GM12878 (cell line): Measurements from ENCODE around the gene OMP. TPM values are rescaled to one million over a fixed set of nuclear protein-coding genes. Genes with fewer than 3 reads are reported as not detected.

Experiments used
- ATAC-seq: fragments of 200-7000 bp; cut with Tn5 transposase; 3 replicates; pipeline ENCODE4 v1.9.1; 2020; ENCODE audit warnings: mild to moderate bottlenecking, moderate library complexity
- BruUV-seq: library from RNA; stranded (reverse); fragments of 400-500 nt; replicated peaks from 2 replicates; lab custom pipeline; 2021; lab: Mats Ljungman, UMichigan
- CTCF ChIA-PET: fragments of 300-600 bp; sonication (Branson Sonifier 250); formaldehyde crosslinking; extraction: SDS; loops from one replicate; lab custom pipeline; 2021; ENCODE audit warnings: inconsistent platforms; lab: Yijun Ruan, JAX
- POLR2A ChIA-PET: fragments of 350-600 bp; formaldehyde crosslinking; extraction: SDS; loops from one replicate; lab custom pipeline; 2021; ENCODE audit warnings: inconsistent platforms; lab: Charles Lee
- RAD21 ChIA-PET: fragments of 300-600 bp; sonication (Branson Sonifier 250); formaldehyde crosslinking; loops from one replicate; lab custom pipeline; 2023; ENCODE audit warnings: antibody characterized with exemption; ENCODE audit not compliant: unreplicated experiment; lab: Charles Lee
- SMC1A ChIA-PET: fragments of 300-600 bp; sonication (Branson Sonifier 250); formaldehyde crosslinking; loops from one replicate; lab custom pipeline; 2023; ENCODE audit not compliant: unreplicated experiment, uncharacterized antibody; lab: Charles Lee
- DNase-seq: peaks from one replicate; pipeline ENCODE4 v3.0.0-alpha.2; 2011; ENCODE audit warnings: low read depth, low spot score
- FAIRE-seq: peaks from 3 replicates; lab custom pipeline; 2011; peaks lifted over from hg19 to GRCh38; lab: Jason Lieb, UNC
- H2AFZ ChIP-seq: 2 replicates; pipeline ENCODE4 v1.6.0; 2011; ENCODE audit warnings: low read depth, low read length, control low read depth; ENCODE audit not compliant: control insufficient read depth
- H3K27ac ChIP-seq: 2 replicates; pipeline ENCODE4 v1.5.1; 2011; ENCODE audit warnings: control low read depth; ENCODE audit not compliant: control insufficient read depth, insufficient read depth
- H3K27me3 ChIP-seq, 2 experiments: replicated peaks in 1 of 2; 2 replicates each; pipeline versions ENCODE4 v1.6.0 to v1.6.1; 2011; ENCODE audit warnings: low read length in 1 of 2; ENCODE audit not compliant: control insufficient read depth in 2 of 2, insufficient read depth in 2 of 2
- H3K36me3 ChIP-seq, 2 experiments: 2 replicates each; pipeline ENCODE4 v1.5.1; 2011; ENCODE audit warnings: low read length in 1 of 2; ENCODE audit not compliant: control insufficient read depth in 2 of 2, insufficient read depth in 2 of 2
- H3K4me1 ChIP-seq: 2 replicates; pipeline ENCODE4 v1.6.1; 2011; ENCODE audit warnings: mild to moderate bottlenecking, low read length, moderate library complexity, mixed read lengths; ENCODE audit not compliant: control insufficient read depth, insufficient read depth
- H3K4me2 ChIP-seq: 2 replicates; pipeline ENCODE4 v1.6.0; 2011; ENCODE audit warnings: control low read depth; ENCODE audit not compliant: control insufficient read depth, insufficient read depth
- H3K4me3 ChIP-seq: fragments of 200-600 bp; sonication (generic); 2 replicates; pipeline ENCODE4 v1.5.1; 2016
- H3K79me2 ChIP-seq: 2 replicates; pipeline ENCODE4 v1.6.0; 2011; ENCODE audit warnings: low read length; ENCODE audit not compliant: control insufficient read depth, insufficient read depth
- H3K9ac ChIP-seq: 2 replicates; pipeline ENCODE4 v1.8.0; 2011; ENCODE audit warnings: low read length, control low read depth, mixed read lengths; ENCODE audit not compliant: control insufficient read depth, insufficient read depth
- H3K9me3 ChIP-seq: replicated peaks from 3 replicates; pipeline ENCODE4 v1.5.1; 2011; ENCODE audit warnings: mild to moderate bottlenecking, low read length; ENCODE audit not compliant: control insufficient read depth, insufficient read depth
- H4K20me1 ChIP-seq: 2 replicates; pipeline ENCODE4 v1.6.0; 2011; ENCODE audit not compliant: control insufficient read depth, insufficient read depth
- ATF7 ChIP-seq: fragments of 450-650 bp; IDR thresholded peaks from 2 replicates; pipeline ENCODE4 v1.6.1; 2016; ENCODE audit warnings: low read depth, mild to moderate bottlenecking
- DPF2 ChIP-seq: fragments of 450-650 bp; IDR thresholded peaks from 2 replicates; pipeline ENCODE4 v1.6.1; 2017; ENCODE audit warnings: mild to moderate bottlenecking
- ESRRA ChIP-seq: IDR thresholded peaks from 2 replicates; pipeline ENCODE4 v1.6.1; 2012; ENCODE audit warnings: mild to moderate bottlenecking, low read length, improper control_type of control experiment
- RB1 ChIP-seq: fragments of 450-650 bp; formaldehyde crosslinking; IDR thresholded peaks from 2 replicates; pipeline ENCODE4 v1.6.1; 2017; ENCODE audit warnings: mild to moderate bottlenecking, borderline replicate concordance
- STAT3 ChIP-seq: IDR thresholded peaks from 2 replicates; pipeline ENCODE4 v1.6.1; 2011; ENCODE audit warnings: low read depth, low read length, improper control_type of control experiment
- WRNIP1 ChIP-seq: IDR thresholded peaks from 2 replicates; pipeline ENCODE4 v1.6.1; 2011; ENCODE audit warnings: low read depth, low read length, improper control_type of control experiment, borderline replicate concordance
- YY1 ChIP-seq: IDR thresholded peaks from 2 replicates; pipeline ENCODE4 v1.6.1; 2011; ENCODE audit warnings: low read depth, mild to moderate bottlenecking, low read length
- ZNF207 ChIP-seq: fragments of 450-650 bp; IDR thresholded peaks from 2 replicates; pipeline ENCODE4 v1.6.1; 2014; ENCODE audit warnings: antibody characterized with exemption, mild to moderate bottlenecking, borderline replicate concordance
- ZNF384 ChIP-seq: IDR thresholded peaks from 2 replicates; pipeline ENCODE4 v1.6.1; 2012; ENCODE audit warnings: low read depth, mild to moderate bottlenecking, low read length, improper control_type of control experiment, borderline replicate concordance
- WGBS: methylation state at CpG from one replicate; pipeline ENCODE4 v1.1.6; 2016; ENCODE audit warnings: low lambda C conversion rate; ENCODE audit not compliant: insufficient replicate concordance, insufficient coverage; ENCODE audit errors: missing lambda C conversion rate; 5-methylcytosine and 5-hydroxymethylcytosine counted together
- in situ Hi-C: fragments of 300-500 bp; cut with MboI; formaldehyde crosslinking; loops from 9 replicates; pipeline ENCODE4 v1.14.3; 2018; ENCODE audit warnings: mixed read lengths
- intact Hi-C: fragments of 100-400 bp; cut with micrococcal nuclease; formaldehyde crosslinking; loops from one replicate; pipeline ENCODE4 v1.14.2; 2022; ENCODE audit not compliant: unreplicated experiment
- polyA plus RNA-seq, 11 experiments: library from polyadenylated mRNA; depleted of rRNA in 4 of 11; unstranded in 6 of 11; stranded (reverse) in 5 of 11; fragments of >200 nt; fragmentation: Nextera tagmentation in 4 of 11; fragmentation: Illumina TruSeq in 1 of 11; extraction: Ambion mirVana in 4 of 11; extraction: Trizol in 1 of 11; gene quantifications; 1 replicate in 1 of 11; 2 replicates in 10 of 11; pipeline versions ENCODE4 v1.2.1 to v1.2.3, GENCODE V29; 2011 to 2016; ENCODE audit warnings: inconsistent platforms in 2 of 11, missing spikeins in 2 of 11, low read depth in 1 of 11
- total RNA-seq, 4 experiments: library from RNA; depleted of rRNA in 3 of 4; stranded (reverse); fragments of >200 nt in 3 of 4; fragmentation: Illumina TruSeq in 1 of 4; extraction: Trizol in 1 of 4; gene quantifications; 2 replicates each; pipeline versions ENCODE4 v1.2.1 to v1.2.3, GENCODE V29; 2013 to 2021
- TF ChIP-seq, protein P1 (sequence below): fragments of 450-650 bp; conservative IDR thresholded peaks from 2 replicates; pipeline ENCODE4 v1.6.1; 2017; ENCODE audit warnings: mild to moderate bottlenecking, moderate library complexity
- TF ChIP-seq, protein P2 (sequence below): IDR thresholded peaks from 2 replicates; pipeline ENCODE4 v1.6.1; 2012; ENCODE audit warnings: low read length, inconsistent platforms

OMP gene
- total and polyA plus RNA-seq, 10 of the 15 experiments (the other 5 are each of a cell fraction or from before 2014, with no cell fraction given), result not detected

DNA sequence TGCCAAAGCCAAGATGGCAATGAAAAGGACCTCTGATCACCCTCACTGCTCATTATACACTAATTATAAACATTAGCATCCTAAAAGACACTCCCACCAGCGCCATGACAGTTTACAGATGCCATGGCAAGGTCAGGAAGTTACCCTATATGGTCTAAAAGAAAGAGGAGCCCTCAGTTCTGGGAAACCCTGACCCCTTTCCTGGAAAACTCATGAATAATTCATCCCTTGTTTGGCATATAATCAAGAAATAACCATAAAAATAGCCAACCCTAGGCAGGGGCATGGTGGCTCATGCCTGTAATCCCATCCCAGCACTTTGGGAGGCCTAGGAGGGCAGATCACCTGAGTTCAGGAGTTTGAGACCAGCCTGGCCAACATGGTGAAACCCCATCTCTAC is 48.6 kb upstream of the OMP start:
- CTCF ChIA-PET, result interaction anchor here (1.4 to 1.5 kb wide), 2 partner anchors 25 to 37 kb away, joined by 3 to 4 read pairs; no protein-coding TSS in a partner anchor
- DNase-seq, result no peak
- no peak for FAIRE-seq
- ATAC-seq, result no peak
- POLR2A ChIA-PET, result no interaction called here
- Histone ChIP-seq H3K9me3 (peaks cover 2% of the 10 kb centered on the region; the same call in 1 of the 3 replicates), H3K36me3 (no peaks in the 10 kb centered on the region), H2AFZ (no peak overlapping the region), H4K20me1 (no peaks in the 10 kb centered on the region; the same call in 1 of the 2 replicates), H3K27me3 (no peaks in the 10 kb centered on the region), H3K4me3 (no peak overlapping the region), H3K9ac (no peak overlapping the region), H3K4me1 (no peaks in the 10 kb centered on the region), H3K4me2 (no peak overlapping the region), H3K79me2 (no peaks in the 10 kb centered on the region), H3K27ac (no peak overlapping the region)
- no peak for TF ChIP-seq YY1
- TF ChIP-seq DPF2, result no peak
- TF ChIP-seq ESRRA, result no peak
- TF ChIP-seq WRNIP1, result no peak
- TF ChIP-seq ATF7, result no peak
- TF ChIP-seq STAT3, result no peak
- TF ChIP-seq ZNF384, result no peak
- TF ChIP-seq, protein P1, sequence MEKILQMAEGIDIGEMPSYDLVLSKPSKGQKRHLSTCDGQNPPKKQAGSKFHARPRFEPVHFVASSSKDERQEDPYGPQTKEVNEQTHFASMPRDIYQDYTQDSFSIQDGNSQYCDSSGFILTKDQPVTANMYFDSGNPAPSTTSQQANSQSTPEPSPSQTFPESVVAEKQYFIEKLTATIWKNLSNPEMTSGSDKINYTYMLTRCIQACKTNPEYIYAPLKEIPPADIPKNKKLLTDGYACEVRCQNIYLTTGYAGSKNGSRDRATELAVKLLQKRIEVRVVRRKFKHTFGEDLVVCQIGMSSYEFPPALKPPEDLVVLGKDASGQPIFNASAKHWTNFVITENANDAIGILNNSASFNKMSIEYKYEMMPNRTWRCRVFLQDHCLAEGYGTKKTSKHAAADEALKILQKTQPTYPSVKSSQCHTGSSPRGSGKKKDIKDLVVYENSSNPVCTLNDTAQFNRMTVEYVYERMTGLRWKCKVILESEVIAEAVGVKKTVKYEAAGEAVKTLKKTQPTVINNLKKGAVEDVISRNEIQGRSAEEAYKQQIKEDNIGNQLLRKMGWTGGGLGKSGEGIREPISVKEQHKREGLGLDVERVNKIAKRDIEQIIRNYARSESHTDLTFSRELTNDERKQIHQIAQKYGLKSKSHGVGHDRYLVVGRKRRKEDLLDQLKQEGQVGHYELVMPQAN, result no peak
- TF ChIP-seq RB1, result no peak
- TF ChIP-seq, protein P2, sequence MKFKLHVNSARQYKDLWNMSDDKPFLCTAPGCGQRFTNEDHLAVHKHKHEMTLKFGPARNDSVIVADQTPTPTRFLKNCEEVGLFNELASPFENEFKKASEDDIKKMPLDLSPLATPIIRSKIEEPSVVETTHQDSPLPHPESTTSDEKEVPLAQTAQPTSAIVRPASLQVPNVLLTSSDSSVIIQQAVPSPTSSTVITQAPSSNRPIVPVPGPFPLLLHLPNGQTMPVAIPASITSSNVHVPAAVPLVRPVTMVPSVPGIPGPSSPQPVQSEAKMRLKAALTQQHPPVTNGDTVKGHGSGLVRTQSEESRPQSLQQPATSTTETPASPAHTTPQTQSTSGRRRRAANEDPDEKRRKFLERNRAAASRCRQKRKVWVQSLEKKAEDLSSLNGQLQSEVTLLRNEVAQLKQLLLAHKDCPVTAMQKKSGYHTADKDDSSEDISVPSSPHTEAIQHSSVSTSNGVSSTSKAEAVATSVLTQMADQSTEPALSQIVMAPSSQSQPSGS, result no peak
- no peak for TF ChIP-seq ZNF207
- in situ Hi-C loops (no loop called here), intact Hi-C loops (no loop called here)
- no TSS peak for BruUV-seq
- SMC1A ChIA-PET, result interaction anchor here (1.6 to 3.2 kb wide), 2 partner anchors 10 to 37 kb away, joined by 4 to 8 read pairs; no protein-coding TSS in a partner anchor
- RAD21 ChIA-PET, result interaction anchor here (1.4 kb wide), 1 partner anchor 38 kb away, joined by 6 read pairs; no protein-coding TSS in a partner anchor
- WGBS, result 0% methylated on average over 1 of the region's 1 CpG
